HG03039 (cell line): Measurements from ENCODE around the gene LFNG.

Experiments used
- ATAC-seq: cut with Tn5 transposase; IDR thresholded peaks from one replicate; pipeline ENCODE4 v1.9.1; 2021; ENCODE audit warnings: mild to moderate bottlenecking, moderate library complexity; ENCODE audit not compliant: unreplicated experiment

Gene LFNG

GRCh38 chr7:2501947-2502646 is 17.5 kb upstream of the LFNG start:
- no peak for ATAC-seq

- no peak for ATAC-seq
These were observed 17.0 kb upstream of the LFNG start for GRCh38 chr7:2502647-2502966.

- ATAC-seq, result no peak
These were observed 16.3 kb upstream of the LFNG start for GRCh38 chr7:2503056-2503941.

- no peak for ATAC-seq
These were observed 15.3 kb upstream of the LFNG start for GRCh38 chr7:2504128-2504888.

- no peak for ATAC-seq
These were observed 14.6 kb upstream of the LFNG start for GRCh38 chr7:2504889-2505375.

- ATAC-seq, result no peak
These were observed 14.2 kb upstream of the LFNG start for GRCh38 chr7:2505401-2505800.

GRCh38 chr7:2507208-2507916 is 12.2 kb upstream of the LFNG start:
- ATAC-seq, result no peak

- no peak for ATAC-seq
These were observed 11.7 kb upstream of the LFNG start for GRCh38 chr7:2507917-2508306.

- ATAC-seq, result no peak
These were observed 11.0 kb upstream of the LFNG start for GRCh38 chr7:2508327-2509215.

GRCh38 chr7:2509298-2509906 is 10.2 kb upstream of the LFNG start:
- no peak for ATAC-seq

GRCh38 chr7:2510130-2510776 is 9.3 kb upstream of the LFNG start:
- no peak for ATAC-seq

GRCh38 chr7:2510909-2511768 is 8.4 kb upstream of the LFNG start:
- ATAC-seq, result no peak

GRCh38 chr7:2511769-2512168 is 7.8 kb upstream of the LFNG start:
- ATAC-seq, result no peak

GRCh38 chr7:2512179-2512661 is 7.4 kb upstream of the LFNG start:
- no peak for ATAC-seq

- no peak for ATAC-seq
These were observed 6.9 kb upstream of the LFNG start for GRCh38 chr7:2512713-2513112.

GRCh38 chr7:2513702-2514101 is 5.9 kb upstream of the LFNG start:
- ATAC-seq, result no peak

- no peak for ATAC-seq
These were observed 4.8 kb upstream of the LFNG start for GRCh38 chr7:2514473-2515423.
